GM19035 (cell line): ENCODE results near the gene EPHA2.

Source experiments
- ATAC-seq: cut with Tn5 transposase; IDR thresholded peaks from one replicate; pipeline ENCODE4 v1.9.1; 2021; ENCODE audit not compliant: unreplicated experiment

The EPHA2 gene

GRCh38 chr1:16138772-16139221 lies 17.1 kb downstream of the EPHA2 start:
- no peak for ATAC-seq

GRCh38 chr1:16137890-16138467 lies 17.9 kb downstream of the EPHA2 start:
- ATAC-seq: no peak

GRCh38 chr1:16135501-16135900 lies 20.4 kb downstream of the EPHA2 start:
- ATAC-seq: no peak

- ATAC-seq: no peak
These were observed 21.0 kb downstream of the EPHA2 start for GRCh38 chr1:16134906-16135305.

- ATAC-seq: no peak
These were observed 21.6 kb downstream of the EPHA2 start for GRCh38 chr1:16134066-16134801.

- ATAC-seq: no peak
These were observed 22.6 kb downstream of the EPHA2 start for GRCh38 chr1:16133007-16133961.

- no peak for ATAC-seq
These were observed 23.5 kb downstream of the EPHA2 start for GRCh38 chr1:16132325-16132785.

- ATAC-seq: no peak
These were observed 24.1 kb downstream of the EPHA2 start for GRCh38 chr1:16131636-16132324.

- no peak for ATAC-seq
These were observed 25.0 kb downstream of the EPHA2 start for GRCh38 chr1:16130827-16131226.

- no peak for ATAC-seq
These were observed 25.8 kb downstream of the EPHA2 start for GRCh38 chr1:16129921-16130543.

- no peak for ATAC-seq
These were observed 26.6 kb downstream of the EPHA2 start for GRCh38 chr1:16129316-16129715.

- no peak for ATAC-seq
These were observed 27.5 kb downstream of the EPHA2 start for GRCh38 chr1:16128338-16128741.

- no peak for ATAC-seq
These were observed 28.1 kb downstream of the EPHA2 start for GRCh38 chr1:16127676-16128337.

GRCh38 chr1:16126743-16127515 lies 28.9 kb downstream of the EPHA2 start:
- ATAC-seq: no peak

- ATAC-seq: no peak
These were observed 29.7 kb downstream of the EPHA2 start for GRCh38 chr1:16126160-16126559.

GRCh38 chr1:16125483-16125882 lies 30.4 kb downstream of the EPHA2 start:
- no peak for ATAC-seq

GRCh38 chr1:16125088-16125470 lies 30.8 kb downstream of the EPHA2 start:
- no peak for ATAC-seq

- no peak for ATAC-seq
These were observed 31.3 kb downstream of the EPHA2 start for GRCh38 chr1:16124377-16125087.

GRCh38 chr1:16122916-16123315 lies 33.0 kb downstream of the EPHA2 start:
- ATAC-seq: no peak
